Fibroblast of lung (primary cell): Measurements from ENCODE around the gene CALU.

Source experiments
- EZH2 ChIP-seq: IDR thresholded peaks from 2 replicates; pipeline ENCODE4 v1.5.1; 2012; ENCODE audit warnings: low read length, control low read depth, mild to moderate bottlenecking; ENCODE audit errors: missing control alignments
- TF ChIP-seq, protein P1 (sequence below), 2 donors: IDR thresholded peaks in 1 of 2; conservative IDR thresholded peaks in 1 of 2; 1 replicate in 1 of 2; 2 replicates in 1 of 2; pipeline ENCODE4 v1.5.1; 2011 to 2012; ENCODE audit warnings: low read length in 2 of 2, control low read depth in 1 of 2, inconsistent platforms in 1 of 2, low read depth in 1 of 2, mild to moderate bottlenecking in 1 of 2

DNA sequence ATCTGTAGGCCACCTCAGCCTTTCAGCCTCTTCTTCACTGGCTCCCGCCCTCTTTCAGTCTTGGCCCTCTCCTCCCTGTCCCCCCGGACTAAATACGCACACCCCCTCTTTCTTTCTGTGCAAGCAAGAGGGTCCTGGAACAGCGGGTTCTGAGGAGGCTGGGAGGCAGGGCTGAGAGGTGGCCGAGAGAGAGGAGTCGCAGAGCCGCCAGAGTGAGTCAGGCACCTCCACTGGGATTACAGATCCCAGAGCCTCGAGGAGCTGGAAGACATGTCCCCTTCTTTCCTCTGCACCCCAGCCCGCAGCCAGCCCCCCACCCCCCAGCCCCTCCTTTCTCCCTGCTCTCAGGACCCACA, 52.8 kb downstream of the CALU start:
- TF ChIP-seq, protein P1, sequence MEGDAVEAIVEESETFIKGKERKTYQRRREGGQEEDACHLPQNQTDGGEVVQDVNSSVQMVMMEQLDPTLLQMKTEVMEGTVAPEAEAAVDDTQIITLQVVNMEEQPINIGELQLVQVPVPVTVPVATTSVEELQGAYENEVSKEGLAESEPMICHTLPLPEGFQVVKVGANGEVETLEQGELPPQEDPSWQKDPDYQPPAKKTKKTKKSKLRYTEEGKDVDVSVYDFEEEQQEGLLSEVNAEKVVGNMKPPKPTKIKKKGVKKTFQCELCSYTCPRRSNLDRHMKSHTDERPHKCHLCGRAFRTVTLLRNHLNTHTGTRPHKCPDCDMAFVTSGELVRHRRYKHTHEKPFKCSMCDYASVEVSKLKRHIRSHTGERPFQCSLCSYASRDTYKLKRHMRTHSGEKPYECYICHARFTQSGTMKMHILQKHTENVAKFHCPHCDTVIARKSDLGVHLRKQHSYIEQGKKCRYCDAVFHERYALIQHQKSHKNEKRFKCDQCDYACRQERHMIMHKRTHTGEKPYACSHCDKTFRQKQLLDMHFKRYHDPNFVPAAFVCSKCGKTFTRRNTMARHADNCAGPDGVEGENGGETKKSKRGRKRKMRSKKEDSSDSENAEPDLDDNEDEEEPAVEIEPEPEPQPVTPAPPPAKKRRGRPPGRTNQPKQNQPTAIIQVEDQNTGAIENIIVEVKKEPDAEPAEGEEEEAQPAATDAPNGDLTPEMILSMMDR (conservative IDR thresholded peaks at IDR 0.05 in 1 of 2, IDR thresholded peaks at IDR 0.05 in 1 of 2; ENCODE audit: low read depth in 1 of 2, low read length in 2 of 2), result no peak
- no peak for TF ChIP-seq EZH2
